ENCODE data around the gene HID1.
A peak's percentile ranks its signal among the peaks of the same experiment; 100 is the strongest.

HID1 gene

DNA sequence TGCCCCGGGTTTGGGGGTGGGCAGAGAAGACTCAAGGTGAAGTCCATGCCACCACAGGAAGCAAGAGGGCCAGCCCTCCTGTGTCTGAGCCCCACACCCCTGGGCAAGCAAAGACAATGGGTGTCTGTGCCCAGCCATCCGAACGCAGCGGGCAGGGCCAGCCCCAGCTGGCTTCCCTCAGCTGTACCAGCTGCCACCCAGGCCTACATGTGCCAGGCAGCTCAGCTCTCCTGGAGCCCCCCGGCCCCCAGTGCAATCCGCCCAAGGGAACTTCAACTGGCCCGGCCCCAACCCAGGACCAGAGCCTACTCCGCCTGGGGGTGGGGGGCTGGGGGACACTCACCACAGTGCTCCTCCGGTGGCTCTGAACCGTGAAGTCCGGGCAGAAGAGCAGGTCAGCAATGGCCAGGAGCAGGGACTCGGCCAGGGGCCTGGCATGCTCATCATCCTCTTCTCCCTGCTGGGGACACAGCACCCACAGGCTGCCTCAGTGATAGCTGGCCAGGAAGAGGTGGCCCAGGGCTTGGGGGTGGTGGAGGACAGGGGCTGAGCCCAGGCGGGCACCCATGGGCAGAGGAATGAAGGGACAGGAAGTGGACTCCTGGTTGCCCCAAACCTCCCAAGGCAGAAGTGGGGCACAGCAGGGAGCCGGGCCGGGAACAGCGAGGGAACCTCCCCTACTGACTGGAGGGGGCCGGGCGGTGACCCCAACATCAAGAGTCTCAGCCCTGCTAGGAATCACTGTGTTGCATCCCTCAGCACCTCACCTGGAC lies 9.8 kb downstream of the HID1 start:
- TF ChIP-seq, protein P1, sequence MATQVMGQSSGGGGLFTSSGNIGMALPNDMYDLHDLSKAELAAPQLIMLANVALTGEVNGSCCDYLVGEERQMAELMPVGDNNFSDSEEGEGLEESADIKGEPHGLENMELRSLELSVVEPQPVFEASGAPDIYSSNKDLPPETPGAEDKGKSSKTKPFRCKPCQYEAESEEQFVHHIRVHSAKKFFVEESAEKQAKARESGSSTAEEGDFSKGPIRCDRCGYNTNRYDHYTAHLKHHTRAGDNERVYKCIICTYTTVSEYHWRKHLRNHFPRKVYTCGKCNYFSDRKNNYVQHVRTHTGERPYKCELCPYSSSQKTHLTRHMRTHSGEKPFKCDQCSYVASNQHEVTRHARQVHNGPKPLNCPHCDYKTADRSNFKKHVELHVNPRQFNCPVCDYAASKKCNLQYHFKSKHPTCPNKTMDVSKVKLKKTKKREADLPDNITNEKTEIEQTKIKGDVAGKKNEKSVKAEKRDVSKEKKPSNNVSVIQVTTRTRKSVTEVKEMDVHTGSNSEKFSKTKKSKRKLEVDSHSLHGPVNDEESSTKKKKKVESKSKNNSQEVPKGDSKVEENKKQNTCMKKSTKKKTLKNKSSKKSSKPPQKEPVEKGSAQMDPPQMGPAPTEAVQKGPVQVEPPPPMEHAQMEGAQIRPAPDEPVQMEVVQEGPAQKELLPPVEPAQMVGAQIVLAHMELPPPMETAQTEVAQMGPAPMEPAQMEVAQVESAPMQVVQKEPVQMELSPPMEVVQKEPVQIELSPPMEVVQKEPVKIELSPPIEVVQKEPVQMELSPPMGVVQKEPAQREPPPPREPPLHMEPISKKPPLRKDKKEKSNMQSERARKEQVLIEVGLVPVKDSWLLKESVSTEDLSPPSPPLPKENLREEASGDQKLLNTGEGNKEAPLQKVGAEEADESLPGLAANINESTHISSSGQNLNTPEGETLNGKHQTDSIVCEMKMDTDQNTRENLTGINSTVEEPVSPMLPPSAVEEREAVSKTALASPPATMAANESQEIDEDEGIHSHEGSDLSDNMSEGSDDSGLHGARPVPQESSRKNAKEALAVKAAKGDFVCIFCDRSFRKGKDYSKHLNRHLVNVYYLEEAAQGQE (IDR thresholded peaks at IDR 0.05; ENCODE audit: low read depth): no peak
- TF ChIP-seq EP300 (IDR thresholded peaks at IDR 0.05; ENCODE audit: borderline replicate concordance) (peak; percentile 44; the same call in 1 of the 2 replicates), TCF12 (IDR thresholded peaks at IDR 0.05; ENCODE audit: low read depth) (peak; percentile 66), NFIC (IDR thresholded peaks at IDR 0.05) (no peak), TAF1 (IDR thresholded peaks at IDR 0.05; ENCODE audit: low read depth) (no peak), ZBTB7A (IDR thresholded peaks at IDR 0.05; ENCODE audit: low read depth) (peak; percentile 78), FOXM1 (IDR thresholded peaks at IDR 0.05; ENCODE audit: borderline replicate concordance, low read depth) (no peak), TEAD4 (IDR thresholded peaks at IDR 0.05) (no peak), CEBPB (IDR thresholded peaks at IDR 0.05) (no peak), CREB1 (IDR thresholded peaks at IDR 0.05; ENCODE audit: low read depth) (no peak), YY1 (IDR thresholded peaks at IDR 0.05; ENCODE audit: low read depth) (0 out of 2 replicates have a peak, but pooled peaks have one; percentile 15), EGR1 (IDR thresholded peaks at IDR 0.05) (no peak), RAD21 (IDR thresholded peaks at IDR 0.05; ENCODE audit: low read depth) (peak; percentile 8; the same call in 1 of the 2 replicates)
- TF ChIP-seq, protein P2, sequence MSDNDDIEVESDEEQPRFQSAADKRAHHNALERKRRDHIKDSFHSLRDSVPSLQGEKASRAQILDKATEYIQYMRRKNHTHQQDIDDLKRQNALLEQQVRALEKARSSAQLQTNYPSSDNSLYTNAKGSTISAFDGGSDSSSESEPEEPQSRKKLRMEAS (IDR thresholded peaks at IDR 0.05): peak; percentile 23; the same call in 1 of the 2 replicates
- TF ChIP-seq, protein P3, sequence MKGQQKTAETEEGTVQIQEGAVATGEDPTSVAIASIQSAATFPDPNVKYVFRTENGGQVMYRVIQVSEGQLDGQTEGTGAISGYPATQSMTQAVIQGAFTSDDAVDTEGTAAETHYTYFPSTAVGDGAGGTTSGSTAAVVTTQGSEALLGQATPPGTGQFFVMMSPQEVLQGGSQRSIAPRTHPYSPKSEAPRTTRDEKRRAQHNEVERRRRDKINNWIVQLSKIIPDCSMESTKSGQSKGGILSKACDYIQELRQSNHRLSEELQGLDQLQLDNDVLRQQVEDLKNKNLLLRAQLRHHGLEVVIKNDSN (IDR thresholded peaks at IDR 0.05): no peak

DNA sequence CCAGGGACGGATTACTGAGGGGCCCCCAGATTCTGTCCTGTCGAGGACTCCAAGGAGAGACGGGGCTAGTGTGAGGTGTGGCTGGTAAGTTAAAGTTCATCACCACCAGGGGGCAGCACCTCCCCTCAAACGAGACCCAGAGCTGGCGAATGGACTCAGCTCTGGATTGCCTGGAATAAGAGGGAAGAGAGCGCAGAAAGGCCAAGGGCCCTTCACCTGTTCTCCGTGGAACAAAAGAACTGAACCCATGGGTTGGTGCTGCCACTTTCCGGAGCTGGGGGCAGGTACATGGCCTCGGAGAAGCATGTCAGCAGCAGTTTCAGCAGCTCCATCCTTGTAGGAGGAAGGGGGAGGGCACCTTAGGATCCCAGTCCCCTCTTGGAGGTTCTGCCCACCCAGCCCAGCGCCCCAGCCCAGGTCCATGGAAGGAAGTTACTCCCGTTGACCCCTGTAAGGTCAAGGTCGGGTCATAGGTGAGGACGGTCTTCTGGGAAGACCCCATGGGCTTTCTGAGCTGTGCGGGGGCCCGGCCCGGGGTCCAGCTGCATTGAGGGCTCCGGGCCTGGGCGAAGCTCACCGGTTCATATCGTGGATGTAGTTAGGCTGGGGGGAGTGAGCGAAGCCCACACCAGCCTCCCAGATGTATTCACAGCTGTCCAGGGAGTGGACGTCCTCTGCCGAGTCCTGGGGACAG lies 10.8 kb downstream of the HID1 start:
- TF ChIP-seq RAD21 (IDR thresholded peaks at IDR 0.05; ENCODE audit: low read depth) (peak; percentile 99), YY1 (IDR thresholded peaks at IDR 0.05; ENCODE audit: low read depth) (peak; percentile 39; the same call in 1 of the 2 replicates), TAF1 (IDR thresholded peaks at IDR 0.05; ENCODE audit: low read depth) (no peak), CEBPB (IDR thresholded peaks at IDR 0.05) (no peak)

DNA sequence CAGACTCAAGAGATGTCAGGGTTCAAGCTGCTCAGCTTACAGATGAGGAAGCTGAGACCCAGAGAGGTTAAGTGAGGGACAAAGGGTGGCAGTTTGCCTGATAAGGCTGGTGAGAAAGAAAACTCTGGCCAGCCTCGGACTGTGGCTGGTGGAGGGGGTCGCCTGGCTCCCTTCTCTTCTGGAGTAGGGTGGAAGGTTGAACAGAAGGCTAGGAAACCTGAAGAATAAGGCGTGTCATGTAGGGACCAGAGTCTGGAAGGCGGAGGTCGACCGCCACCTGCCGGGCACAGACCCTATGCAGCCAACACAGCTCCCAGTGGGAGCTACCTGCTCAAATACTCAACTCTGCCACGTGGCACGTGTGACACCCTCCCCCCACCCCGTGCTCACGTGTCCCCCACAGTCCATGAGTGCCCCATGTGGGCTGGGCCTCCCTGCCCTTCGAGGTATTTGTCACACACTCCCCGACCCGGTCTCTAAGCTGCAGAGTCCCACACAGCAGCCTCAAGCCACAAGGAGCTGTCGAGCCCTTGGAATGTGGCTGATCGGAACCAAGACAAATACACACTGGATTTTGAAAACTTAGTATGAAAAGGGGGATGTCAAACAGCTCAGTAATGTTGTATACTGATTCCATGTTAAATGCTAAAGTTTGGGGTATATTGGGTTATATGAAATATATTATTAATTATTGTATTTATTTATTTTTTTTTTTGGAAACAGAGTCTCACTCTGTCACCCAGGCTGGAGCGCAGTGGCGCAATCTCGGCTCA lies 11.8 kb downstream of the HID1 start:
- TF ChIP-seq, protein P2 (IDR thresholded peaks at IDR 0.05): peak; percentile 58; the same call in 1 of the 2 replicates
- TF ChIP-seq TEAD4 (IDR thresholded peaks at IDR 0.05): no peak
- TF ChIP-seq, protein P3 (IDR thresholded peaks at IDR 0.05): peak; percentile 50; the same call in 1 of the 2 replicates

DNA sequence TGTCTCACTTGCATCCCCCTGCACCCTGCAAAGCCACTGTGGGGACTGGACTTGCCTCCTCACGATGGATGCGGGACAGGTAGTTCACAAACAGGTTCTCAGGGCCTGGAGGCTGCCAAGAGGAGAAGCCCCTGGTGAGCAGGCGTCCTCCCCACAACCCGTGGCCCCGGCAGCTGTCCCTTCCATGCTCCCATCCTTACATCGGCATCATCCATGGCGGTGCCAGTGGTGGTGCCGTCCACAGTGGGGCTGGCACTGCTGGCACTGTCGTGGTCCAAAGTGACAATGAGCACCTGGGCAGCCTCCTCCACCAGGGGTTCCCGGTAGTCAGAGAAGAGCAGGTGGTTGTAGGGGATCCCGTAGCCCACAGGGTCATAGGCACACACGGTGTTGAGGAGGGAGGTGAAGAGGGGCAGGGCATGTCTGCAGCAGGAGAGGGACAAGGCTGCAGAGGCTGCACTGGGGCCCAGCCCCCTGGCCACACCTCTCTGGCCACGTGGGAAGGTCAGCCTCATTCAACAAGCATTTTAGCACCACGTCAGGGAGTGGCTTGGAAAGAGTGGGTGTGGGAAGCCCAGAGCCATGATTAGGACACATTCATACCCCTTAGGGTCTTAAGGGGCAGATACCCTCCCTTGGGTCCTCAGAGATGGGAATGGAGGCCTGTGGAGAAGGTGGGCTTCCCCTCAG lies 12.6 kb downstream of the HID1 start:
- TF ChIP-seq YY1 (IDR thresholded peaks at IDR 0.05; ENCODE audit: low read depth): no peak
- TF ChIP-seq, protein P3 (IDR thresholded peaks at IDR 0.05): peak; percentile 82
- TF ChIP-seq, protein P2 (IDR thresholded peaks at IDR 0.05): 0 out of 2 replicates have a peak, but pooled peaks have one; percentile 27

DNA sequence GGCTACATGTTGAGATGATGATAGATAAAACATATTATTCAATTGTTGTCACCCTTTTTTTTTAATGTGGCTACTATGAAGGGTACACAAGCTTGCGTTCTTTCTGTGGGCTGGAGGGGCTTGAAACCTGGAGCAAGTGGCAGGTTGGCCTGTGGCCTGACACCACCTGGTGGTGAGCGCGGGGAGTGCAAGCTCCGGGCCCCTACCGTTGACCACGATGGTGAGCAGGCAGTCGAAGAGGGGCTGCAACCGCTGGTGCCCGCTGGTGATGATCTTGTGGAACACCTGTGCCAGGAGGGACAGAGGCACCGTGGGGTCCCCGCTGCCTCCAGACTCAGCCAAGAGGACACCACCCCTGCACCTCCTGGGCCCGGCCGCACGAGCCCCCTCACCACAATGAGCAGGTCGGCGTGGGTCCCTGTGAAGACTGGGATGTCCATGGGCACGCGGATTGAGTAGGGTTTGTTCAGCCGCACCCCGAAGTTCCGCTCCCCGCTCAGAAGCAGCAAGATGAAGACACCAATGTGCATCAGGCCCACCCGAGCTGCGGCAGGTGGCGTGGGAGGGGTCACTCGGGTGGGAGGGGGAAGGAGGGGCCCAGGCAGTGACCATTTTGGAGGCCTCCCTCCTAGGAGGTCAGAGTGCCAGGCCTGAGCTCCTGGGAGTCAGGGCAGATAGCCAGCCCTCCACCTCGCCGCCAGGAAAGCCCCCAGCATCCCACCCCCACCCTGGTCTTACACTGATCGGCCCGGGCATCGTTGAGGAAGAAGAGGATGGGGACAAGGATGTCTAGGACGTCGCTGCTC lies 14.4 kb downstream of the HID1 start:
- TF ChIP-seq TEAD4 (IDR thresholded peaks at IDR 0.05) (no peak), RAD21 (IDR thresholded peaks at IDR 0.05; ENCODE audit: low read depth) (peak; percentile 98), ZBTB7A (IDR thresholded peaks at IDR 0.05; ENCODE audit: low read depth) (peak; percentile 74)
- TF ChIP-seq, protein P2 (IDR thresholded peaks at IDR 0.05): peak; percentile 52; the same call in 1 of the 2 replicates

Data from Ishikawa (cell line).